Measurements from ENCODE around the gene PRAC2. TPM values are rescaled to one million over a fixed set of nuclear protein-coding genes. Genes with fewer than 3 reads are reported as not detected.

The PRAC2 gene
- total RNA-seq, 1 experiment from 2014 or later = not detected

DNA sequence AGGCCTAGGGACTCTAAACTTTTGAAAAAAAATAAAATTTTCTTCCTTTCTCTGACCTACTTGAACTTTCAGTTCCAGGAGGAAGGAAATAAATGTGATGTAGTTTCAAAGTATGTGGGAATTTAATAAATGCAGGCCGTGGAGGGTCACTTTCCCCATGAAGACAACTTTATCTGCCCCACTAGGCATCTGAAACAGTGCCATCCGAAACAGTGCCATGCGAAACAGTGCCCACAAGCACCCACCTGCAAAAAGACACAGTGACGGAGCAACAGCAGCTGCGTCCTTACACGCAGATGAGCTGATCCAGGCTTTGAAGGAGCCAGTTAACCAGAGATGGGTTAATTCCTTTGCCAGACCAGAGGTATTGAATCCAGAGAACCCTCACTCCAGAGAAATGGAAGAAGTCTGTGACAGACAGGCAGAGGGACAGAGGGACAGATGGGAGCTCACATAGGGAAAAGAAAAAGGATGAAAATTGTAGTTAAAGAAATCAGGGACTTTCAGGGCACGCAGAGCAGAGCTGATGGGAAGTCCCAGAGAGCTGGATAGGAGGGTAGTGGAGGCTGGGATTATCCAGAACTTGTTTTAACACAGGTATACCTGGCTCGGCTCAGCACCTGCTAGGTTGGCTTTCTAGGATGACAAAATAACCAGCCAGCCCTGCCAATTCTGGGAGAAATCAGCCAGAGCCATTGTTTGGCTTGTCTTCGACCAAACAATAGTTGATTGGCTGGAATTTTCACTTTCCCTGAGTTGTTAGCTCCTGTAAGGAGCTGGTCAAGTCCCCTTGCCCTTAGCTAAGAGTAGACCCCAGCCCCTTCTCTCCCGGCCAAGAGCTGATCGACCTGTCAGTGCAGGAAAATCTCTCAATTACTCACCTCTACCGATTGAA, 22.6 kb downstream of the PRAC2 start:
- Mint-ChIP-seq H3K9me3 (ENCODE audit: low read depth, unreplicated experiment) (no peaks in the 10 kb centered on the region), H3K4me3 (ENCODE audit: low read depth, unreplicated experiment) (no peak overlapping the region), H3K4me1 (ENCODE audit: low read depth, unreplicated experiment) (no peaks in the 10 kb centered on the region), H3K27ac (ENCODE audit: unreplicated experiment) (no peak overlapping the region), H3K36me3 (ENCODE audit: insufficient read depth, unreplicated experiment) (no peaks in the 10 kb centered on the region), H3K27me3 (ENCODE audit: unreplicated experiment) (peaks cover 96% of the 10 kb centered on the region)
- BruUV-seq (replicated peaks) = no TSS peak
- TF ChIP-seq, protein P1, sequence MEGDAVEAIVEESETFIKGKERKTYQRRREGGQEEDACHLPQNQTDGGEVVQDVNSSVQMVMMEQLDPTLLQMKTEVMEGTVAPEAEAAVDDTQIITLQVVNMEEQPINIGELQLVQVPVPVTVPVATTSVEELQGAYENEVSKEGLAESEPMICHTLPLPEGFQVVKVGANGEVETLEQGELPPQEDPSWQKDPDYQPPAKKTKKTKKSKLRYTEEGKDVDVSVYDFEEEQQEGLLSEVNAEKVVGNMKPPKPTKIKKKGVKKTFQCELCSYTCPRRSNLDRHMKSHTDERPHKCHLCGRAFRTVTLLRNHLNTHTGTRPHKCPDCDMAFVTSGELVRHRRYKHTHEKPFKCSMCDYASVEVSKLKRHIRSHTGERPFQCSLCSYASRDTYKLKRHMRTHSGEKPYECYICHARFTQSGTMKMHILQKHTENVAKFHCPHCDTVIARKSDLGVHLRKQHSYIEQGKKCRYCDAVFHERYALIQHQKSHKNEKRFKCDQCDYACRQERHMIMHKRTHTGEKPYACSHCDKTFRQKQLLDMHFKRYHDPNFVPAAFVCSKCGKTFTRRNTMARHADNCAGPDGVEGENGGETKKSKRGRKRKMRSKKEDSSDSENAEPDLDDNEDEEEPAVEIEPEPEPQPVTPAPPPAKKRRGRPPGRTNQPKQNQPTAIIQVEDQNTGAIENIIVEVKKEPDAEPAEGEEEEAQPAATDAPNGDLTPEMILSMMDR (IDR thresholded peaks at IDR 0.05; ENCODE audit: unreplicated experiment) = no peak
- CTCF ChIA-PET = interaction anchor here (0.9 kb wide), 1 partner anchor 17 kb away, joined by 4 read pairs; the partner anchor contains the start of gene HOXB13
- intact Hi-C loops (cut with micrococcal nuclease; ENCODE audit: unreplicated experiment) = no loop called here
- DNase-seq = no peak

GRCh38 chr17:48746916-48747444, 24.0 kb downstream of the PRAC2 start:
- H3K27me3 Mint-ChIP-seq (ENCODE audit: unreplicated experiment) = peaks cover 96% of the 10 kb centered on the region
- intact Hi-C loops (cut with micrococcal nuclease; ENCODE audit: unreplicated experiment) = no loop called here
- peaks cover 9% of the 10 kb centered on the region for H3K4me1 Mint-ChIP-seq (ENCODE audit: low read depth, unreplicated experiment)
- TF ChIP-seq, protein P1 (IDR thresholded peaks at IDR 0.05; ENCODE audit: unreplicated experiment) = no peak
- H3K4me3 Mint-ChIP-seq (ENCODE audit: low read depth, unreplicated experiment) = no peak overlapping the region
- no TSS peak for BruUV-seq (replicated peaks)
- DNase-seq = no peak
- CTCF ChIA-PET = interaction anchor here (0.6 kb wide), 1 partner anchor 780 kb away, joined by 3 read pairs; no protein-coding TSS in a partner anchor
- no peaks in the 10 kb centered on the region for H3K36me3 Mint-ChIP-seq (ENCODE audit: insufficient read depth, unreplicated experiment)
- no peak overlapping the region for H3K27ac Mint-ChIP-seq (ENCODE audit: unreplicated experiment)
- no peaks in the 10 kb centered on the region for H3K9me3 Mint-ChIP-seq (ENCODE audit: low read depth, unreplicated experiment)

DNA sequence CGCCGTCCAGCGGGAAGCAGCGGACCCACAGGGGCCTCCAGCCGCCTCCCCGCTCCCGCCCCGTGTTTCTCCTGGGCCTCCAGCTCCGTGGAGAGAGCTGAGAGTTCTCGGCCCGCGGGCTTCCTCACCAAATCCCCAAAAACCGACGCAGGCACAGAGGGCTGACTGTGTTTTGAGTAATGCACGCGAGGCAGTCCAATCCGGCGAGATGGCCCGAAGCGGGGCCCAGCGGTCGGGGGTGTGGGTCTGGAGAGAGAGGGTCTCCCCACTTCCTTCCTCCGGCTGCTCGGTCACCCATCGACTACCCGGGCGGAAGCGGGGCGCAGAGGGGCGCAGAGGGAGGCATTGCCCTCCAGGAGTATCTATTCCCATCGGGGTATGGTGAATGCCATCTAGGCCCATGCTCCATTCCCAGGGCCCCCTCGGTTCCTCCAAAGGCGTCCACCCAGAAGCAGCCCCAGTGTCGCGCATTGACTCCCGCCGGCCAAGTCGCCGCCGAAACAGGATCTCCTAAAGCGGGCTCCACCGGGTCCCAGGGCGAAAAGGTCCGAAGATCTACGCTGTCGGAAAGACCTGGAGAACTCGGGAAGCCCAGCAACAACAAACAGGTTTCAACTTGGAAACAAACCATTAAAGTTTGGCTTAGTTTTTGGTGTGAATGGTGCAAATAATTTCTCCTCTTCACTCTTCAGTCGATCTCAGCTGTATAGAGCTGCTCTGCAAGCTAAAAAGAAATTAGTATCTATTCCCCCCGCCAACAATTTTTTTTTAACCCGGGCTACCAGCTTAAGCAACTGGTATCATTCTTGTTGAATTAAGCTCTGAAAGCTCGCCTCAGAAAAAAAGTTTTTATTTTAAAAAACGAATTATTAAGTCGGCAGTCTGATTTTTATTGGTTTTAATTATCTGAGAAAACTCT, 24.7 kb downstream of the PRAC2 start:
- TF ChIP-seq, protein P1 (IDR thresholded peaks at IDR 0.05; ENCODE audit: unreplicated experiment) = no peak
- Mint-ChIP-seq H3K4me3 (ENCODE audit: low read depth, unreplicated experiment) (no peak overlapping the region), H3K4me1 (ENCODE audit: low read depth, unreplicated experiment) (peaks cover 15% of the 10 kb centered on the region), H3K27me3 (ENCODE audit: unreplicated experiment) (peaks cover 96% of the 10 kb centered on the region), H3K9me3 (ENCODE audit: low read depth, unreplicated experiment) (no peaks in the 10 kb centered on the region), H3K36me3 (ENCODE audit: insufficient read depth, unreplicated experiment) (no peaks in the 10 kb centered on the region), H3K27ac (ENCODE audit: unreplicated experiment) (no peak overlapping the region)
- no TSS peak for BruUV-seq (replicated peaks)
- CTCF ChIA-PET = interaction anchor here (0.6 kb wide), 1 partner anchor 17 kb away, joined by 6 read pairs; no protein-coding TSS in a partner anchor
- intact Hi-C loops (cut with micrococcal nuclease; ENCODE audit: unreplicated experiment) = no loop called here
- DNase-seq = no peak

Measured in Calu3 (cell line).